Measurements from ENCODE around the gene ELOVL6. TPM values are rescaled to one million over a fixed set of nuclear protein-coding genes. Genes with fewer than 3 reads are reported as not detected.
A peak's percentile ranks its signal among the peaks of the same experiment; 100 is the strongest.

ELOVL6 gene
- total and polyA plus RNA-seq, 7 experiments from 2014 or later = 0.13 to 32.9 (median 0.81) TPM

GRCh38 chr4:110003401-110004187, 194.8 kb downstream of the ELOVL6 start:
- Mint-ChIP-seq H3K9me3 (no peaks in the 10 kb centered on the region), H3K4me3 (no peak overlapping the region), H3K27ac (no peak overlapping the region), H3K4me1 (peaks cover 0 to 32% (median 0%) of the 10 kb centered on the region in 7 donors), H3K36me3 (no peaks in the 10 kb centered on the region), H3K27me3 (peaks cover 0 to 32% (median 5%) of the 10 kb centered on the region in 5 donors)
- ATAC-seq (no peak), DNase-seq (no peak)
- Histone ChIP-seq H3K4me1 (ENCODE audit: control insufficient read depth in 2 of 2, insufficient read depth in 2 of 2, low read length in 2 of 2) (no peaks in the 10 kb centered on the region), H3K27me3 (ENCODE audit: control insufficient read depth in 2 of 2, insufficient read depth in 2 of 2, low read length in 2 of 2) (no peaks in the 10 kb centered on the region), H3K9me3 (ENCODE audit: control insufficient read depth in 2 of 3, low read length in 3 of 3) (no peaks in the 10 kb centered on the region), H3K27ac (ENCODE audit: low read depth, low read length) (no peak overlapping the region), H3K4me3 (ENCODE audit: low read length) (no peak overlapping the region), H3K36me3 (ENCODE audit: control insufficient read depth in 2 of 3, insufficient read depth in 3 of 3, low read length in 3 of 3) (no peaks in the 10 kb centered on the region)
- ChIA-PET CTCF (interaction anchor here (0.6 to 3.8 kb wide), 4 partner anchors 46 to 515 kb away, joined by 3 to 65 read pairs (median 4); no protein-coding TSS in a partner anchor), POLR2A (no interaction called here)
- intact Hi-C loops (cut with micrococcal nuclease) = loop anchor here in 1 of 2 donors (2.0 kb wide), 1 partner anchor 307 kb away; no protein-coding TSS in a partner anchor

- intact Hi-C loops (cut with micrococcal nuclease) = no loop called here
- Histone ChIP-seq H3K36me3 (ENCODE audit: control insufficient read depth in 2 of 3, insufficient read depth in 3 of 3, low read length in 3 of 3) (no peaks in the 10 kb centered on the region), H3K4me1 (ENCODE audit: control insufficient read depth in 2 of 2, insufficient read depth in 2 of 2, low read length in 2 of 2) (no peaks in the 10 kb centered on the region), H3K27ac (ENCODE audit: low read depth, low read length) (no peak overlapping the region), H3K27me3 (ENCODE audit: control insufficient read depth in 2 of 2, insufficient read depth in 2 of 2, low read length in 2 of 2) (no peaks in the 10 kb centered on the region), H3K4me3 (ENCODE audit: low read length) (no peak overlapping the region), H3K9me3 (ENCODE audit: control insufficient read depth in 2 of 3, low read length in 3 of 3) (no peaks in the 10 kb centered on the region)
- ChIA-PET CTCF (interaction anchor here (0.7 to 8.6 kb wide), 4 partner anchors 303 to 514 kb away, joined by 3 to 111 read pairs (median 6); no protein-coding TSS in a partner anchor), POLR2A (no interaction called here)
- Mint-ChIP-seq H3K36me3 (no peaks in the 10 kb centered on the region), H3K27ac (no peak overlapping the region), H3K27me3 (peaks cover 0 to 32% (median 5%) of the 10 kb centered on the region in 5 donors), H3K9me3 (no peaks in the 10 kb centered on the region), H3K4me1 (peaks cover 0 to 23% (median 0%) of the 10 kb centered on the region in 7 donors), H3K4me3 (no peak overlapping the region)
- no peak for DNase-seq
- ATAC-seq = no peak
These were observed 196.1 kb downstream of the ELOVL6 start for GRCh38 chr4:110002326-110002725.

- H3K4me3 Mint-ChIP-seq = no peak overlapping the region
- no peak overlapping the region for H3K4me3 ChIP-seq (ENCODE audit: low read length)
- CTCF ChIA-PET = interaction anchor here (2.0 to 8.6 kb wide), 3 partner anchors 10 to 517 kb away, joined by 6 to 111 read pairs (median 12); no protein-coding TSS in a partner anchor
- no peaks in the 10 kb centered on the region for H3K36me3 ChIP-seq (ENCODE audit: control insufficient read depth in 2 of 3, insufficient read depth in 3 of 3, low read length in 3 of 3)
- peaks cover 0 to 29% (median 0%) of the 10 kb centered on the region in 7 donors for H3K4me1 Mint-ChIP-seq
- H3K27ac ChIP-seq (ENCODE audit: low read depth, low read length) = no peak overlapping the region
- ATAC-seq = no peak
- H3K36me3 Mint-ChIP-seq = no peaks in the 10 kb centered on the region
- no peak overlapping the region for H3K27ac Mint-ChIP-seq
- no peaks in the 10 kb centered on the region for H3K27me3 ChIP-seq (ENCODE audit: control insufficient read depth in 2 of 2, insufficient read depth in 2 of 2, low read length in 2 of 2)
- no peaks in the 10 kb centered on the region for H3K9me3 ChIP-seq (ENCODE audit: control insufficient read depth in 2 of 3, low read length in 3 of 3)
- no peaks in the 10 kb centered on the region for H3K4me1 ChIP-seq (ENCODE audit: control insufficient read depth in 2 of 2, insufficient read depth in 2 of 2, low read length in 2 of 2)
- POLR2A ChIA-PET = no interaction called here
- H3K9me3 Mint-ChIP-seq = no peaks in the 10 kb centered on the region
- no peak for DNase-seq
- intact Hi-C loops (cut with micrococcal nuclease) = loop anchor here (1.0 to 5.0 kb wide), 5 partner anchors 512 to 1853 kb away; no protein-coding TSS in a partner anchor
- H3K27me3 Mint-ChIP-seq = peaks cover 0 to 33% (median 5%) of the 10 kb centered on the region in 5 donors
These were observed 198.9 kb downstream of the ELOVL6 start for GRCh38 chr4:109999585-109999912.

GRCh38 chr4:109998867-109999584, 199.4 kb downstream of the ELOVL6 start:
- Mint-ChIP-seq H3K4me1 (peaks cover 0 to 31% (median 0%) of the 10 kb centered on the region in 7 donors), H3K36me3 (no peaks in the 10 kb centered on the region), H3K27me3 (peaks cover 0 to 32% (median 5%) of the 10 kb centered on the region in 5 donors), H3K4me3 (no peak overlapping the region), H3K9me3 (no peaks in the 10 kb centered on the region), H3K27ac (no peak overlapping the region)
- CTCF ChIA-PET = interaction anchor here (1.1 to 8.6 kb wide), 6 partner anchors 8 to 525 kb away, joined by 3 to 111 read pairs (median 6); no protein-coding TSS in a partner anchor
- DNase-seq (peak in 7 of 9 donors; percentile 30 to 70 (median 56)), ATAC-seq (peak; percentile 83)
- Histone ChIP-seq H3K36me3 (ENCODE audit: control insufficient read depth in 2 of 3, insufficient read depth in 3 of 3, low read length in 3 of 3) (no peaks in the 10 kb centered on the region), H3K9me3 (ENCODE audit: control insufficient read depth in 2 of 3, low read length in 3 of 3) (no peaks in the 10 kb centered on the region), H3K27ac (ENCODE audit: low read depth, low read length) (no peak overlapping the region), H3K4me3 (ENCODE audit: low read length) (no peak overlapping the region), H3K4me1 (ENCODE audit: control insufficient read depth in 2 of 2, insufficient read depth in 2 of 2, low read length in 2 of 2) (no peaks in the 10 kb centered on the region), H3K27me3 (ENCODE audit: control insufficient read depth in 2 of 2, insufficient read depth in 2 of 2, low read length in 2 of 2) (no peaks in the 10 kb centered on the region)
- POLR2A ChIA-PET = interaction anchor here (0.7 kb wide), 1 partner anchor 512 kb away, joined by 3 read pairs; no protein-coding TSS in a partner anchor
- intact Hi-C loops (cut with micrococcal nuclease) = loop anchor here (1.0 to 5.0 kb wide), 6 partner anchors 512 to 1853 kb away; no protein-coding TSS in a partner anchor

- H3K27me3 ChIP-seq (ENCODE audit: control insufficient read depth in 2 of 2, insufficient read depth in 2 of 2, low read length in 2 of 2) = no peaks in the 10 kb centered on the region
- no peak for ATAC-seq
- Mint-ChIP-seq H3K36me3 (no peaks in the 10 kb centered on the region), H3K4me1 (peaks cover 0 to 17% (median 0%) of the 10 kb centered on the region in 7 donors), H3K27ac (no peak overlapping the region), H3K9me3 (no peaks in the 10 kb centered on the region), H3K4me3 (no peak overlapping the region), H3K27me3 (peaks cover 0 to 18% (median 5%) of the 10 kb centered on the region in 5 donors)
- no peak overlapping the region for H3K27ac ChIP-seq (ENCODE audit: low read depth, low read length)
- DNase-seq = no peak
- POLR2A ChIA-PET = no interaction called here
- CTCF ChIA-PET = interaction anchor here (1.0 to 8.6 kb wide), 3 partner anchors 12 to 520 kb away, joined by 3 to 111 read pairs (median 6); no protein-coding TSS in a partner anchor
- intact Hi-C loops (cut with micrococcal nuclease) = loop anchor here in 1 of 2 donors (5.0 kb wide), 2 partner anchors 1641 to 1856 kb away; no protein-coding TSS in a partner anchor
- H3K9me3 ChIP-seq (ENCODE audit: control insufficient read depth in 2 of 3, low read length in 3 of 3) = no peaks in the 10 kb centered on the region
- H3K4me1 ChIP-seq (ENCODE audit: control insufficient read depth in 2 of 2, insufficient read depth in 2 of 2, low read length in 2 of 2) = no peaks in the 10 kb centered on the region
- H3K4me3 ChIP-seq (ENCODE audit: low read length) = no peak overlapping the region
- no peaks in the 10 kb centered on the region for H3K36me3 ChIP-seq (ENCODE audit: control insufficient read depth in 2 of 3, insufficient read depth in 3 of 3, low read length in 3 of 3)
These were observed 201.9 kb downstream of the ELOVL6 start for GRCh38 chr4:109996526-109996925.

Measured in naive thymus-derived CD4-positive, alpha-beta T cell (primary cell).